ENCODE measurements around the gene CDC20. TPM values are rescaled to one million over a fixed set of nuclear protein-coding genes. Genes with fewer than 3 reads are reported as not detected.

The CDC20 gene
- total and polyA plus RNA-seq, 2 of the 4 experiments (the other 2 are of a cell fraction) = 103 to 107 TPM

- H3K27ac ChIP-seq (ENCODE audit: insufficient read depth, low read length) = peak within 1 kb of the TSS; percentile 97
- H4K91ac ChIP-seq (ENCODE audit: insufficient read depth, low read depth, low read length) = peak within 1 kb of the TSS; percentile 99
- H2BK20ac ChIP-seq (ENCODE audit: low read depth, low read length) = no peak within 1 kb of the TSS
- ATAC-seq (ENCODE audit: low read depth) (peak; percentile 96), DNase-seq (peak; percentile 92)
- WGBS, 2 experiments (ENCODE audit: extremely low coverage in 2 of 2, insufficient read length in 1 of 2) = 0% methylated on average over 45 of the region's 65 CpGs; no CpG with 5 or more reads in 1 of the 2 experiments
- intact Hi-C loops (cut with micrococcal nuclease) = loop anchor here (1.0 kb wide), 1 partner anchor 21 kb away; the partner anchor contains the start of gene ELOVL1
- peaks cover 40 to 80% of the 10 kb centered on the region in 2 experiments for H3K79me1 ChIP-seq (ENCODE audit: low read depth in 1 of 2, low read length in 2 of 2)
- H3K56ac ChIP-seq (ENCODE audit: extremely low read depth, insufficient read depth, low read length) = peak within 1 kb of the TSS; percentile 91
- H3K9ac ChIP-seq (ENCODE audit: low read depth, low read length) = peak within 1 kb of the TSS; percentile 97
- in situ Hi-C loops (cut with MboI; ENCODE audit: low sequenced_read_pairs) = no loop called here
- H3K9me3 ChIP-seq (ENCODE audit: control insufficient read depth, insufficient read depth, low read length) = no peaks in the 10 kb centered on the region
- H4K8ac ChIP-seq (ENCODE audit: low read depth in 2 of 2, low read length in 2 of 2) = peak within 1 kb of the TSS; percentile 98 to 100
- H2AFZ ChIP-seq (replicated peaks; ENCODE audit: low read length, poor library complexity) = peak within 1 kb of the TSS; percentile 99
- dilution Hi-C loops (cut with HindIII; ENCODE audit: low sequenced_read_pairs, unreplicated experiment) = no loop called here
- H3K23ac ChIP-seq (ENCODE audit: low read depth, low read length) = peak within 1 kb of the TSS; percentile 94
- peak within 1 kb of the TSS; percentile 98 for H2AK5ac ChIP-seq (ENCODE audit: low read depth, low read length)
- no TSS peak for BruUV-seq (replicated peaks)
- H3K14ac ChIP-seq (replicated peaks; ENCODE audit: low read depth, low read length) = peak within 1 kb of the TSS; percentile 98
- peak within 1 kb of the TSS; percentile 97 for H2AK9ac ChIP-seq (replicated peaks; ENCODE audit: low read depth, low read length, poor library complexity)
- peaks cover 10% of the 10 kb centered on the region for H3K9me1 ChIP-seq (ENCODE audit: insufficient read depth, low read length)
- peak within 1 kb of the TSS; percentile 86 for H3K4me2 ChIP-seq (ENCODE audit: low read depth, low read length)
- H3K4me1 ChIP-seq (ENCODE audit: control insufficient read depth, insufficient read depth, low read length) = peaks cover 8% of the 10 kb centered on the region
- peak within 1 kb of the TSS; percentile 93 for H3K18ac ChIP-seq (ENCODE audit: low read depth, low read length)
- H2BK120ac ChIP-seq (ENCODE audit: low read depth, low read length) = peak within 1 kb of the TSS; percentile 80
- peak within 1 kb of the TSS; percentile 92 for H3K4me3 ChIP-seq (ENCODE audit: insufficient read depth, low read depth, low read length)
- H3K27me3 ChIP-seq (ENCODE audit: control insufficient read depth, insufficient read depth, low read length) = no peaks in the 10 kb centered on the region
- H4K5ac ChIP-seq (ENCODE audit: low read depth, low read length) = peak within 1 kb of the TSS; percentile 96
- ChIA-PET POLR2A (ENCODE audit: unreplicated experiment) (no interaction called here), CTCF (interaction anchor here (0.8 to 1.1 kb wide), 2 partner anchors 12 to 31 kb away, joined by 3 to 4 read pairs; no protein-coding TSS in a partner anchor)
- H2BK5ac ChIP-seq (ENCODE audit: low read depth, low read length, poor library complexity, severe bottlenecking) = peak within 1 kb of the TSS; percentile 93
- peak within 1 kb of the TSS; percentile 39; the same call in 2 of the 3 replicates for H2BK15ac ChIP-seq (ENCODE audit: low read depth, low read length)
- H4K20me1 ChIP-seq (ENCODE audit: insufficient read depth, low read length) = peaks cover 20% of the 10 kb centered on the region; the same call in 1 of the 2 replicates
- H3K4ac ChIP-seq (ENCODE audit: low read depth, low read length) = peak within 1 kb of the TSS; percentile 99
- H3K36me3 ChIP-seq (ENCODE audit: control insufficient read depth, insufficient read depth, low read length) = peaks cover 24% of the 10 kb centered on the region
- no peak for TF ChIP-seq ELK1 (IDR thresholded peaks at IDR 0.05; ENCODE audit: borderline replicate concordance, low read depth, low read length)
- peak; percentile 88 for TF ChIP-seq POLR2A (IDR thresholded peaks at IDR 0.05; ENCODE audit: low read depth, low read length)
- TF ChIP-seq MXI1 (IDR thresholded peaks at IDR 0.05; ENCODE audit: borderline replicate concordance, low read depth, low read length) = peak; percentile 31
- no peak for TF ChIP-seq CTCF (conservative IDR thresholded peaks at IDR 0.05; ENCODE audit: low read depth, low read length)
- peak; percentile 75 for TF ChIP-seq MAFK (IDR thresholded peaks at IDR 0.05; ENCODE audit: low read depth, low read length)
- peak; percentile 9 for TF ChIP-seq RCOR1 (IDR thresholded peaks at IDR 0.05; ENCODE audit: insufficient replicate concordance, low read length)
- TF ChIP-seq RFX5 (IDR thresholded peaks at IDR 0.05; ENCODE audit: low read depth, low read length) = no peak
- TF ChIP-seq BHLHE40 (IDR thresholded peaks at IDR 0.05; ENCODE audit: low read depth, low read length) = 0 out of 2 replicates have a peak, but pooled peaks have one; percentile 2
- no peak for TF ChIP-seq SMC3 (IDR thresholded peaks at IDR 0.05; ENCODE audit: low read depth, low read length)
- no peak for TF ChIP-seq RAD21 (IDR thresholded peaks at IDR 0.05; ENCODE audit: low read length)
- no peak; the same call in 1 of the 2 replicates for TF ChIP-seq MAZ (IDR thresholded peaks at IDR 0.05; ENCODE audit: borderline replicate concordance, low read depth, low read length)
- TF ChIP-seq CHD1 (IDR thresholded peaks at IDR 0.05; ENCODE audit: low read depth, low read length) = no peak
- peak; percentile 26; the same call in 1 of the 2 replicates for TF ChIP-seq CEBPB (IDR thresholded peaks at IDR 0.05; ENCODE audit: low read depth, low read length)
These were observed 30.8 kb downstream of the CDC20 start, which contains the start of the genes MED8 and SZT2 for GRCh38 chr1:43389326-43390313. MED8 (minus strand) TSS chr1:43389800; CDS start chr1:43389764, 36 bp downstream. SZT2 (plus strand) TSS chr1:43389899; CDS start chr1:43389969, 70 bp downstream.

Data from IMR-90 (cell line).